OCI-LY7 (cell line): ENCODE measurements around the gene PRLH.

Source experiments
- CTCF ChIP-seq: fragments of 200-600 bp; sonication (generic); conservative IDR thresholded peaks from 2 replicates; pipeline ENCODE4 v1.5.1; 2014; ENCODE audit warnings: mild to moderate bottlenecking, antibody characterized with exemption, low read length, moderate library complexity, mixed read lengths
- EZH2phosphoT487 ChIP-seq: fragments of 200-600 bp; sonication (generic); IDR thresholded peaks from 2 replicates; pipeline ENCODE4 v1.6.1; 2018; ENCODE audit warnings: low read depth, borderline replicate concordance, mild to moderate bottlenecking, mixed run types, antibody characterized with exemption, low read length, moderate library complexity, mixed read lengths

- TF ChIP-seq CTCF (no peak), EZH2phosphoT487 (no peak)
These were observed 8.1 kb downstream of the PRLH start for GRCh38 chr2:237574467-237574866.
